ENCODE results near the gene RNF11.
A peak's percentile ranks its signal among the peaks of the same experiment; 100 is the strongest.

The RNF11 gene

GRCh38 chr1:51265618-51266017 is 29.5 kb downstream of the RNF11 start:
- DNase-seq (ENCODE audit: low read depth): peak; percentile 36

- no peak for DNase-seq (ENCODE audit: low read depth)
These were observed 30.1 kb downstream of the RNF11 start for GRCh38 chr1:51266181-51266580.

- DNase-seq (ENCODE audit: low read depth): no peak
These were observed 30.7 kb downstream of the RNF11 start for GRCh38 chr1:51266791-51267190.

- DNase-seq (ENCODE audit: low read depth): no peak
These were observed 32.6 kb downstream of the RNF11 start for GRCh38 chr1:51268634-51269033.

GRCh38 chr1:51270751-51271150 is 34.7 kb downstream of the RNF11 start:
- no peak for DNase-seq (ENCODE audit: low read depth)

GRCh38 chr1:51272916-51273315 is 36.8 kb downstream of the RNF11 start:
- no peak for DNase-seq (ENCODE audit: low read depth)

GRCh38 chr1:51274676-51275075 is 38.6 kb downstream of the RNF11 start:
- no peak for DNase-seq (ENCODE audit: low read depth)

GRCh38 chr1:51276286-51276685 is 40.2 kb downstream of the RNF11 start:
- DNase-seq (ENCODE audit: low read depth): no peak

GRCh38 chr1:51280321-51280978 is 44.4 kb downstream of the RNF11 start:
- DNase-seq (ENCODE audit: low read depth): no peak

GRCh38 chr1:51281807-51282206 is 45.7 kb downstream of the RNF11 start:
- DNase-seq (ENCODE audit: low read depth): no peak

GRCh38 chr1:51282605-51283004 is 46.5 kb downstream of the RNF11 start:
- DNase-seq (ENCODE audit: low read depth): no peak

GRCh38 chr1:51283979-51284378 is 47.9 kb downstream of the RNF11 start:
- no peak for DNase-seq (ENCODE audit: low read depth)

GRCh38 chr1:51284487-51284954 is 48.4 kb downstream of the RNF11 start:
- peak; percentile 95 for DNase-seq (ENCODE audit: low read depth)

GRCh38 chr1:51285055-51285454 is 49.0 kb downstream of the RNF11 start:
- no peak for DNase-seq (ENCODE audit: low read depth)

GRCh38 chr1:51287966-51288365 is 51.9 kb downstream of the RNF11 start:
- no peak for DNase-seq (ENCODE audit: low read depth)

- DNase-seq (ENCODE audit: low read depth): no peak
These were observed 52.5 kb downstream of the RNF11 start for GRCh38 chr1:51288578-51288977.

GRCh38 chr1:51289676-51290488 is 53.8 kb downstream of the RNF11 start:
- no peak for DNase-seq (ENCODE audit: low read depth)

GRCh38 chr1:51290489-51290847 is 54.4 kb downstream of the RNF11 start:
- no peak for DNase-seq (ENCODE audit: low read depth)

GRCh38 chr1:51293898-51294515 is 57.9 kb downstream of the RNF11 start:
- DNase-seq (ENCODE audit: low read depth): no peak

- DNase-seq (ENCODE audit: low read depth): peak; percentile 61
These were observed 58.6 kb downstream of the RNF11 start for GRCh38 chr1:51294566-51295184.

- DNase-seq (ENCODE audit: low read depth): no peak
These were observed 59.9 kb downstream of the RNF11 start for GRCh38 chr1:51295926-51296325.
